Caco-2 (cell line): ENCODE measurements around the gene WASF3. TPM values are rescaled to one million over a fixed set of nuclear protein-coding genes. Genes with fewer than 3 reads are reported as not detected.

ENCODE experiments used
- BruUV-seq: library from RNA; stranded (reverse); fragments of 400-500 nt; replicated peaks from 2 replicates; lab custom pipeline; 2021; lab: Mats Ljungman, UMichigan
- CTCF ChIA-PET: fragments of 300-600 bp; sonication (Branson Sonifier 250); formaldehyde crosslinking; loops from one replicate; lab custom pipeline; 2022; ENCODE audit warnings: antibody characterized with exemption; lab: Charles Lee
- POLR2A ChIA-PET: fragments of 300-600 bp; sonication (Branson Sonifier 250); formaldehyde crosslinking; loops from one replicate; lab custom pipeline; 2022; ENCODE audit warnings: antibody characterized with exemption; lab: Charles Lee
- DNase-seq, 2 experiments: peaks; one replicate each; pipeline versions ENCODE4 v3.0.0 to v3.0.0-alpha.2; 2020 to 2022
- H3K27me3 ChIP-seq: replicated peaks from 2 replicates; pipeline ENCODE4 v1.6.0; 2011; ENCODE audit warnings: low read length; ENCODE audit not compliant: control insufficient read depth, insufficient read depth
- H3K36me3 ChIP-seq: 2 replicates; pipeline ENCODE4 v1.5.1; 2011; ENCODE audit warnings: low read length; ENCODE audit not compliant: control insufficient read depth, insufficient read depth
- H3K4me1 ChIP-seq: fragments of 250-450 bp; sonication (Bioruptor Pico); 2 replicates; pipeline ENCODE4 v1.5.1; 2020; ENCODE audit warnings: mild to moderate bottlenecking
- H3K4me3 ChIP-seq: 2 replicates; pipeline ENCODE4 v1.5.1; 2011; ENCODE audit warnings: low read depth, mild to moderate bottlenecking, control low read depth, low read length
- H3K9me3 ChIP-seq: fragments of 250-450 bp; sonication (Bioruptor Pico); 2 replicates; pipeline ENCODE4 v1.5.1; 2020; ENCODE audit warnings: mild to moderate bottlenecking, moderate library complexity
- H3K27ac Mint-ChIP-seq: one replicate; pipeline ENCODE4 v1.8.0; 2022; ENCODE audit warnings: mixed read lengths; ENCODE audit not compliant: unreplicated experiment
- H3K27me3 Mint-ChIP-seq: one replicate; pipeline ENCODE4 v1.8.0; 2022; ENCODE audit warnings: mixed read lengths; ENCODE audit not compliant: insufficient read depth, unreplicated experiment
- H3K36me3 Mint-ChIP-seq: one replicate; pipeline ENCODE4 v1.8.0; 2022; ENCODE audit warnings: mild to moderate bottlenecking, mixed read lengths; ENCODE audit not compliant: insufficient read depth, unreplicated experiment
- H3K4me1 Mint-ChIP-seq: one replicate; pipeline ENCODE4 v1.8.0; 2022; ENCODE audit warnings: low read depth, mixed read lengths; ENCODE audit not compliant: unreplicated experiment
- H3K4me3 Mint-ChIP-seq: one replicate; pipeline ENCODE4 v1.8.0; 2022; ENCODE audit warnings: mild to moderate bottlenecking, moderate library complexity, mixed read lengths; ENCODE audit not compliant: unreplicated experiment
- H3K9me3 Mint-ChIP-seq: one replicate; pipeline ENCODE4 v1.8.0; 2022; ENCODE audit warnings: mixed read lengths; ENCODE audit not compliant: unreplicated experiment
- intact Hi-C: fragments of 100-400 bp; cut with micrococcal nuclease; formaldehyde crosslinking; loops from one replicate; pipeline ENCODE4 v1.10.0; 2022; ENCODE audit not compliant: unreplicated experiment
- total RNA-seq: library from RNA; stranded (reverse); gene quantifications from 2 replicates; pipeline ENCODE4 v1.2.3, GENCODE V29; 2022
- TF ChIP-seq, protein P1 (sequence below), 2 experiments: fragments of 200-600 bp in 1 of 2; IDR thresholded peaks; 1 replicate in 1 of 2; 2 replicates in 1 of 2; pipeline versions ENCODE4 v1.5.1 to v1.8.0; 2011 to 2022; ENCODE audit warnings: antibody characterized with exemption in 1 of 2, control low read depth in 1 of 2, inconsistent platforms in 1 of 2, low read depth in 1 of 2, low read length in 1 of 2, mild to moderate bottlenecking in 1 of 2, moderate library complexity in 1 of 2; ENCODE audit not compliant: insufficient read depth in 1 of 2, severe bottlenecking in 1 of 2, unreplicated experiment in 1 of 2

The WASF3 gene
- total RNA-seq, 1 experiment from 2014 or later = not detected

GRCh38 chr13:26619358-26619757, 61.9 kb downstream of the WASF3 start:
- Histone ChIP-seq H3K27me3 (no peaks in the 10 kb centered on the region), H3K9me3 (no peaks in the 10 kb centered on the region), H3K4me1 (0 out of 2 replicates have a peak, but pooled peaks cover 5% of the 10 kb centered on the region), H3K4me3 (no peak overlapping the region), H3K36me3 (no peaks in the 10 kb centered on the region)
- Mint-ChIP-seq H3K36me3 (no peaks in the 10 kb centered on the region), H3K27me3 (peaks cover 16% of the 10 kb centered on the region), H3K4me3 (no peak overlapping the region), H3K9me3 (peaks cover 15% of the 10 kb centered on the region), H3K27ac (no peak overlapping the region), H3K4me1 (peaks cover 5% of the 10 kb centered on the region)
- TF ChIP-seq, protein P1, sequence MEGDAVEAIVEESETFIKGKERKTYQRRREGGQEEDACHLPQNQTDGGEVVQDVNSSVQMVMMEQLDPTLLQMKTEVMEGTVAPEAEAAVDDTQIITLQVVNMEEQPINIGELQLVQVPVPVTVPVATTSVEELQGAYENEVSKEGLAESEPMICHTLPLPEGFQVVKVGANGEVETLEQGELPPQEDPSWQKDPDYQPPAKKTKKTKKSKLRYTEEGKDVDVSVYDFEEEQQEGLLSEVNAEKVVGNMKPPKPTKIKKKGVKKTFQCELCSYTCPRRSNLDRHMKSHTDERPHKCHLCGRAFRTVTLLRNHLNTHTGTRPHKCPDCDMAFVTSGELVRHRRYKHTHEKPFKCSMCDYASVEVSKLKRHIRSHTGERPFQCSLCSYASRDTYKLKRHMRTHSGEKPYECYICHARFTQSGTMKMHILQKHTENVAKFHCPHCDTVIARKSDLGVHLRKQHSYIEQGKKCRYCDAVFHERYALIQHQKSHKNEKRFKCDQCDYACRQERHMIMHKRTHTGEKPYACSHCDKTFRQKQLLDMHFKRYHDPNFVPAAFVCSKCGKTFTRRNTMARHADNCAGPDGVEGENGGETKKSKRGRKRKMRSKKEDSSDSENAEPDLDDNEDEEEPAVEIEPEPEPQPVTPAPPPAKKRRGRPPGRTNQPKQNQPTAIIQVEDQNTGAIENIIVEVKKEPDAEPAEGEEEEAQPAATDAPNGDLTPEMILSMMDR (IDR thresholded peaks at IDR 0.05; ENCODE audit: insufficient read depth in 1 of 2, low read depth in 1 of 2, low read length in 1 of 2, severe bottlenecking in 1 of 2, unreplicated experiment in 1 of 2) = no peak
- ChIA-PET POLR2A (no interaction called here), CTCF (no interaction called here)
- BruUV-seq = no TSS peak
- intact Hi-C loops = no loop called here
- no peak for DNase-seq

GRCh38 chr13:26621731-26622401, 64.4 kb downstream of the WASF3 start:
- Histone ChIP-seq H3K9me3 (no peaks in the 10 kb centered on the region; the same call in 1 of the 2 replicates), H3K36me3 (no peaks in the 10 kb centered on the region), H3K4me3 (no peak overlapping the region), H3K27me3 (no peaks in the 10 kb centered on the region), H3K4me1 (0 out of 2 replicates have a peak, but pooled peaks cover 5% of the 10 kb centered on the region)
- intact Hi-C loops = no loop called here
- no peak overlapping the region for H3K27ac Mint-ChIP-seq
- H3K9me3 Mint-ChIP-seq = peaks cover 38% of the 10 kb centered on the region
- no TSS peak for BruUV-seq
- H3K36me3 Mint-ChIP-seq = no peaks in the 10 kb centered on the region
- ChIA-PET CTCF (interaction anchor here (1.1 kb wide), 1 partner anchor 77 kb away, joined by 4 read pairs; no protein-coding TSS in a partner anchor), POLR2A (no interaction called here)
- DNase-seq = no peak
- peaks cover 5% of the 10 kb centered on the region for H3K4me1 Mint-ChIP-seq
- H3K27me3 Mint-ChIP-seq = peaks cover 7% of the 10 kb centered on the region
- H3K4me3 Mint-ChIP-seq = no peak overlapping the region
- TF ChIP-seq, protein P1 (IDR thresholded peaks at IDR 0.05; ENCODE audit: insufficient read depth in 1 of 2, low read depth in 1 of 2, low read length in 1 of 2, severe bottlenecking in 1 of 2, unreplicated experiment in 1 of 2) = no peak

- no peaks in the 10 kb centered on the region for H3K27me3 ChIP-seq
- no peak overlapping the region for H3K4me3 ChIP-seq
- H3K9me3 ChIP-seq = no peaks in the 10 kb centered on the region; the same call in 1 of the 2 replicates
- H3K4me1 Mint-ChIP-seq = peaks cover 5% of the 10 kb centered on the region
- intact Hi-C loops = no loop called here
- H3K27ac Mint-ChIP-seq = no peak overlapping the region
- CTCF ChIA-PET = no interaction called here
- H3K9me3 Mint-ChIP-seq = peaks cover 38% of the 10 kb centered on the region
- no TSS peak for BruUV-seq
- no peaks in the 10 kb centered on the region for H3K36me3 Mint-ChIP-seq
- H3K4me1 ChIP-seq = 0 out of 2 replicates have a peak, but pooled peaks cover 5% of the 10 kb centered on the region
- H3K4me3 Mint-ChIP-seq = no peak overlapping the region
- no peaks in the 10 kb centered on the region for H3K36me3 ChIP-seq
- DNase-seq = no peak
- H3K27me3 Mint-ChIP-seq = no peaks in the 10 kb centered on the region
- TF ChIP-seq, protein P1 (IDR thresholded peaks at IDR 0.05; ENCODE audit: insufficient read depth in 1 of 2, low read depth in 1 of 2, low read length in 1 of 2, severe bottlenecking in 1 of 2, unreplicated experiment in 1 of 2) = no peak
- POLR2A ChIA-PET = no interaction called here
Measured at GRCh38 chr13:26623125-26623524, 65.6 kb downstream of the WASF3 start.
